GM12865 (cell line): ENCODE data around the gene ANKRD42.

ENCODE experiments used
- DNase-seq: peaks from one replicate; pipeline ENCODE4 v3.0.0; 2010; ENCODE audit warnings: low read depth
- H3K4me3 ChIP-seq: 2 replicates; pipeline ENCODE4 v1.5.1; 2011; ENCODE audit warnings: mild to moderate bottlenecking, low read depth, low read length, control low read depth
- CTCF ChIP-seq: IDR thresholded peaks from 2 replicates; pipeline ENCODE4 v1.5.1; 2011; ENCODE audit warnings: low read length, control low read depth, low read depth, inconsistent platforms; ENCODE audit not compliant: insufficient read depth; ENCODE audit errors: missing control alignments

The ANKRD42 gene

DNA sequence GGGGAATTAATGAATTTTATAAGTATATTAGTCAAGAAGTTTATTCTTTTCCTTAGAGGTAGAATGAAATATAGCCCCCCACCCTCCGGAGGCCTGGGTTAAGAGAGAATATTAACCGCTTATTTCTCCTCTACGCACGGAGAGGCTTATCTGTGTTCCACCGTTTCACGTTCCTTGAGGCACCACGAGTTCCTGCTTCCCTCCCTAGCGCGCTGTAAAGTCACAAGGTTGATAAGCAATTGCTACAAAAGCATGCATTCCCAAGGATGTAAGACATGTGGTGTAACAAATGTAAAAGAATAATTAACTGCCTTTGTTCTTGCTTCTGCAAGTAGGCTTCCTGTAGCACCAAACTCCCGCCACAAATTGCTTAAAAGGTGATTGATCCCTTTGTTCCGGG is 1.5 kb upstream of the ANKRD42 start:
- no peak for DNase-seq
- no peak overlapping the region for H3K4me3 ChIP-seq
- TF ChIP-seq CTCF = no peak

GRCh38 chr11:83192606-83193245 is 786 bp upstream of the ANKRD42 start:
- no peak for DNase-seq
- TF ChIP-seq CTCF = no peak
- H3K4me3 ChIP-seq = peak overlapping the region; percentile 70

- TF ChIP-seq CTCF = no peak
- H3K4me3 ChIP-seq = peak overlapping the region; percentile 70
- peak; percentile 71 for DNase-seq
These were observed 1.0 kb downstream of the ANKRD42 start for GRCh38 chr11:83194281-83195142.

DNA sequence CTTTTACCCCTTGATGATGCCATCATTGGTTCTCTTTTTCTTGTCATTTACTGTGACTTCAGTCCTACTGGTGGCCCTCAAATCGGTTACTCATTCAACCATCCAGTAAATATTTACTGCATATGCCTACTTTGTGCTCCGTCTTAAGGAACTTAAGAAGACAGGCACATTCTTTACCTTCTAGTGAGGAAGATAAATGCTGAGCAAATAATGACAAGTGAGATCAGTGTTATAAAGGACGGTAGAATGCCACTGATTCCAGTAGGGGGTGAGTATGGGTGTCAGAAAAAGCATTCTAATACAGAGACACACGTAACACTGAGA is 1.6 kb downstream of the ANKRD42 start:
- no peak for DNase-seq
- H3K4me3 ChIP-seq = peak overlapping the region; percentile 70
- no peak for TF ChIP-seq CTCF

DNA sequence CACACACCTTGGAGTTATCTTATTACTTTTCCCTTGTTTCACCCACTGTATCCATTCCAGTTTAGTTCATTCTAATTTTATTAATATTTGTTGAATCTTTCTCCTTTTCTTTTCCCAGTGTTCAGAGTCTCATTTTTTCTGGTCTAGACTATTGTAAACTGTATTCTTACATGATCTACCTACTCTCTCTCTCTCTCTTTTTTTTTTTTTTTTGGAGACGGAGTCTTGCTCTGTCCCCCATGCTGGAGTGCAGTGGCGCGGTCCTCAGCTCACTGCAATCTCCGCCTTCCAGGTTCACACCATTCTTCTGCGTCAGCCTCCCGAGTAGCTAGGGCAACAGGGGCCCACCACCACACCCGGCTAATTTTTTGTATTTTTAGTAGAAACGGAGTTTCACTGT is 2.1 kb downstream of the ANKRD42 start:
- no peak for TF ChIP-seq CTCF
- DNase-seq = no peak
- H3K4me3 ChIP-seq = no peak overlapping the region

GRCh38 chr11:83200035-83200434 is 6.5 kb downstream of the ANKRD42 start:
- DNase-seq = no peak
- no peak overlapping the region for H3K4me3 ChIP-seq
- TF ChIP-seq CTCF = no peak
